K562 (cell line): ENCODE data around the gene AAK1. TPM values are rescaled to one million over a fixed set of nuclear protein-coding genes. Genes with fewer than 3 reads are reported as not detected.

Source experiments
- JUN ChIP-seq, 2 experiments: sonication (generic) in 1 of 2; formaldehyde crosslinking in 1 of 2; IDR thresholded peaks; 2 replicates each; pipeline versions ENCODE4 v1.6.1 to v1.8.0; 2012 to 2022; ENCODE audit warnings: borderline replicate concordance in 2 of 2, mild to moderate bottlenecking in 2 of 2, improper control_type of control experiment in 1 of 2, low read depth in 1 of 2, low read length in 1 of 2, missing genetic modification reagents in 1 of 2
- SP1 ChIP-seq: sonication (generic); formaldehyde crosslinking; IDR thresholded peaks from 2 replicates; pipeline ENCODE4 v1.8.1; 2022; ENCODE audit warnings: mild to moderate bottlenecking, missing genetic modification reagents
- ZNF146 ChIP-seq: IDR thresholded peaks from one replicate; pipeline ENCODE4 v1.6.1; 2018; ENCODE audit warnings: missing compliant biosample characterization; ENCODE audit not compliant: unreplicated experiment
- ZNF436 ChIP-seq: fragments of 250-450, 450-650 bp; sonication (Bioruptor Pico); formaldehyde crosslinking; IDR thresholded peaks from 2 replicates; pipeline ENCODE4 v1.7.0; 2020; ENCODE audit warnings: mild to moderate bottlenecking
- ZNF589 ChIP-seq: fragments of 200-800 bp; sonication (Bioruptor generic); IDR thresholded peaks from 2 replicates; pipeline ENCODE4 v1.6.1; 2016; ENCODE audit warnings: low read depth, missing genetic modification characterization, missing compliant biosample characterization
- ZNF740 ChIP-seq, 3 experiments: fragments of 200-800 bp in 1 of 3; sonication (Bioruptor generic) in 1 of 3; sonication (generic) in 1 of 3; formaldehyde crosslinking in 1 of 3; IDR thresholded peaks; 2 replicates each; pipeline versions ENCODE4 v1.6.1 to v1.8.0; 2016 to 2022; ENCODE audit warnings: mild to moderate bottlenecking in 2 of 3, missing compliant biosample characterization in 2 of 3, missing genetic modification characterization in 2 of 3, missing genetic modification reagents in 1 of 3
- ZNF766 ChIP-seq: fragments of 200-800 bp; sonication (Bioruptor generic); conservative IDR thresholded peaks from 2 replicates; pipeline ENCODE4 v1.6.1; 2016; ENCODE audit warnings: missing genetic modification characterization, missing compliant biosample characterization
- ZNF79 ChIP-seq: fragments of 250-450 bp; sonication (Bioruptor Pico); IDR thresholded peaks from 2 replicates; pipeline ENCODE4 v1.4.0; 2020; ENCODE audit warnings: low read depth, mild to moderate bottlenecking, moderate library complexity
- polyA plus RNA-seq, 8 experiments: library from polyadenylated mRNA; depleted of rRNA in 4 of 8; stranded (reverse) in 5 of 8; unstranded in 3 of 8; fragments of >200 nt; fragmentation: Nextera tagmentation in 2 of 8; fragmentation: Illumina TruSeq in 1 of 8; extraction: Ambion mirVana in 2 of 8; extraction: Trizol in 1 of 8; gene quantifications; 2 replicates each; pipeline versions ENCODE4 v1.2.1 to v1.2.3, GENCODE V29; 2011 to 2014; ENCODE audit warnings: inconsistent platforms in 1 of 8, missing spikeins in 1 of 8
- total RNA-seq, 7 experiments: library from RNA; depleted of rRNA in 6 of 7; stranded (reverse); fragments of >200 nt in 6 of 7; fragmentation: Illumina TruSeq in 2 of 7; extraction: Trizol in 2 of 7; gene quantifications; 2 replicates each; pipeline versions ENCODE4 v1.2.1 to v1.2.3, GENCODE V29; 2011 to 2021; ENCODE audit warnings: low replicate concordance in 1 of 7
- TF ChIP-seq, protein P1 (sequence below): fragments of 450-650 bp; IDR thresholded peaks from 2 replicates; pipeline ENCODE4 v1.6.1; 2016; ENCODE audit warnings: low read depth
- TF ChIP-seq, protein P2 (sequence below): fragments of 450-650 bp; formaldehyde crosslinking; conservative IDR thresholded peaks from 2 replicates; pipeline ENCODE4 v1.4.0; 2022; ENCODE audit warnings: mild to moderate bottlenecking, missing genetic modification characterization
- TF ChIP-seq, protein P3 (sequence below): fragments of 450-650 bp; conservative IDR thresholded peaks from 2 replicates; pipeline ENCODE4 v1.6.1; 2016; ENCODE audit warnings: missing genetic modification characterization, low read depth, mild to moderate bottlenecking, missing compliant biosample characterization, moderate library complexity
- TF ChIP-seq, protein P4 (sequence below): fragments of 200-800 bp; sonication (Bioruptor generic); IDR thresholded peaks from 2 replicates; pipeline ENCODE4 v1.6.1; 2017; ENCODE audit warnings: missing genetic modification characterization, missing compliant biosample characterization

The AAK1 gene
- total and polyA plus RNA-seq, 9 of the 15 experiments (the other 6 are each of a cell fraction or from before 2014, with no cell fraction given): 0.89 to 17.1 (median 6.0) TPM

DNA sequence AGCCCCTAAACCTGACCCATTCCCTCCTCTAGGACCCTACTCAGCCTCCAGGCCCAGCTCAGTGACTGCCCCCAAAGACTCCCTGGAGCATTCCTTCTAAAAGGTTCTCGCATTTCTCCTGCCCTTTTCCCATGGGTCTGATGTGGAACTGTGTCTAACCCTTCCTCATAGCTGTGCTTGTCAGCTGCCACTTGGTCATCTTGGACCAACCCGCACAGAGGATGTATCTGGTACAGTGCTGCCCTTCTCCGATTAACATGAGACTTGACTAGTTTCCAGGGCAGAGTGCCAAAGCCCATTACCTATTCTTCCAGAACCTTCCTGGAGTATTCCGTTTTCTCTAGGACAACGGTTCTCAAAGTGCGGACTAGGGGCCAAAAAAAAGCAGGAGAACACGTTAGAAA is 205.8 kb downstream of the AAK1 start (continued):
- TF ChIP-seq, protein P1, sequence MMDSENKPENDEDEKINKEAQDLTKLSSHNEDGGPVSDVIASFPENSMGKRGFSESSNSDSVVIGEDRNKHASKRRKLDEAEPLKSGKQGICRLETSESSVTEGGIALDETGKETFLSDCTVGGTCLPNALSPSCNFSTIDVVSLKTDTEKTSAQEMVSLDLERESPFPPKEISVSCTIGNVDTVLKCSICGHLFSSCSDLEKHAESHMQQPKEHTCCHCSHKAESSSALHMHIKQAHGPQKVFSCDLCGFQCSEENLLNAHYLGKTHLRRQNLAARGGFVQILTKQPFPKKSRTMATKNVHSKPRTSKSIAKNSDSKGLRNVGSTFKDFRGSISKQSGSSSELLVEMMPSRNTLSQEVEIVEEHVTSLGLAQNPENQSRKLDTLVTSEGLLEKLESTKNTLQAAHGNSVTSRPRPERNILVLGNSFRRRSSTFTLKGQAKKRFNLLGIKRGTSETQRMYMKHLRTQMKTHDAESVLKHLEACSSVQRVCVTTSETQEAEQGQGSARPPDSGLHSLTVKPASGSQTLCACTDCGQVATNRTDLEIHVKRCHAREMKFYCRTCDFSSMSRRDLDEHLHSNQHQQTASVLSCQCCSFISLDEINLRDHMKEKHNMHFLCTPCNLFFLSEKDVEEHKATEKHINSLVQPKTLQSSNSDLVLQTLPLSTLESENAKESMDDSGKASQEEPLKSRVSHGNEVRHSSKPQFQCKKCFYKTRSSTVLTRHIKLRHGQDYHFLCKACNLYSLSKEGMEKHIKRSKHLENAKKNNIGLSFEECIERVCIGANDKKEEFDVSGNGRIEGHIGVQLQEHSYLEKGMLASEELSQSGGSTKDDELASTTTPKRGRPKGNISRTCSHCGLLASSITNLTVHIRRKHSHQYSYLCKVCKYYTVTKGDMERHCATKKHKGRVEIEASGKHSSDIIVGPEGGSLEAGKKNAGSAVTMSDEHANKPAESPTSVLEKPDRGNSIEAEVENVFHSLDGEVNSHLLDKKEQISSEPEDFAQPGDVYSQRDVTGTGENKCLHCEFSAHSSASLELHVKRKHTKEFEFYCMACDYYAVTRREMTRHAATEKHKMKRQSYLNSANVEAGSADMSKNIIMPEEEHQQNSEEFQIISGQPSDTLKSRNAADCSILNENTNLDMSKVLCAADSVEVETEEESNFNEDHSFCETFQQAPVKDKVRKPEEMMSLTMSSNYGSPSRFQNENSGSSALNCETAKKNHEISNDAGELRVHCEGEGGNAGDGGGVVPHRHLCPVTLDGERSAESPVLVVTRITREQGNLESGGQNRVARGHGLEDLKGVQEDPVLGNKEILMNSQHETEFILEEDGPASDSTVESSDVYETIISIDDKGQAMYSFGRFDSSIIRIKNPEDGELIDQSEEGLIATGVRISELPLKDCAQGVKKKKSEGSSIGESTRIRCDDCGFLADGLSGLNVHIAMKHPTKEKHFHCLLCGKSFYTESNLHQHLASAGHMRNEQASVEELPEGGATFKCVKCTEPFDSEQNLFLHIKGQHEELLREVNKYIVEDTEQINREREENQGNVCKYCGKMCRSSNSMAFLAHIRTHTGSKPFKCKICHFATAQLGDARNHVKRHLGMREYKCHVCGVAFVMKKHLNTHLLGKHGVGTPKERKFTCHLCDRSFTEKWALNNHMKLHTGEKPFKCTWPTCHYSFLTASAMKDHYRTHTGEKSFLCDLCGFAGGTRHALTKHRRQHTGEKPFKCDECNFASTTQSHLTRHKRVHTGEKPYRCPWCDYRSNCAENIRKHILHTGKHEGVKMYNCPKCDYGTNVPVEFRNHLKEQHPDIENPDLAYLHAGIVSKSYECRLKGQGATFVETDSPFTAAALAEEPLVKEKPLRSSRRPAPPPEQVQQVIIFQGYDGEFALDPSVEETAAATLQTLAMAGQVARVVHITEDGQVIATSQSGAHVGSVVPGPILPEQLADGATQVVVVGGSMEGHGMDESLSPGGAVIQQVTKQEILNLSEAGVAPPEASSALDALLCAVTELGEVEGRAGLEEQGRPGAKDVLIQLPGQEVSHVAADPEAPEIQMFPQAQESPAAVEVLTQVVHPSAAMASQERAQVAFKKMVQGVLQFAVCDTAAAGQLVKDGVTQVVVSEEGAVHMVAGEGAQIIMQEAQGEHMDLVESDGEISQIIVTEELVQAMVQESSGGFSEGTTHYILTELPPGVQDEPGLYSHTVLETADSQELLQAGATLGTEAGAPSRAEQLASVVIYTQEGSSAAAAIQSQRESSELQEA: 0 out of 2 replicates have a peak, but pooled peaks have one; percentile 2
- TF ChIP-seq ZNF766 (CRISPR knock-in tag): 0 out of 2 replicates have a peak, but pooled peaks have one; percentile 6
- no peak for TF ChIP-seq JUN (IDR thresholded peaks at IDR 0.05; ENCODE audit: borderline replicate concordance, low read depth, low read length)
- TF ChIP-seq JUN (CRISPR knock-in tag; IDR thresholded peaks at IDR 0.05; ENCODE audit: borderline replicate concordance): no peak
- TF ChIP-seq, protein P2, sequence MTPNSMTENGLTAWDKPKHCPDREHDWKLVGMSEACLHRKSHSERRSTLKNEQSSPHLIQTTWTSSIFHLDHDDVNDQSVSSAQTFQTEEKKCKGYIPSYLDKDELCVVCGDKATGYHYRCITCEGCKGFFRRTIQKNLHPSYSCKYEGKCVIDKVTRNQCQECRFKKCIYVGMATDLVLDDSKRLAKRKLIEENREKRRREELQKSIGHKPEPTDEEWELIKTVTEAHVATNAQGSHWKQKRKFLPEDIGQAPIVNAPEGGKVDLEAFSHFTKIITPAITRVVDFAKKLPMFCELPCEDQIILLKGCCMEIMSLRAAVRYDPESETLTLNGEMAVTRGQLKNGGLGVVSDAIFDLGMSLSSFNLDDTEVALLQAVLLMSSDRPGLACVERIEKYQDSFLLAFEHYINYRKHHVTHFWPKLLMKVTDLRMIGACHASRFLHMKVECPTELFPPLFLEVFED (CRISPR knock-in tag): 0 out of 2 replicates have a peak, but pooled peaks have one; percentile 8
- TF ChIP-seq ZNF146: no peak
- peak; percentile 15; the same call in 1 of the 2 replicates for TF ChIP-seq SP1 (CRISPR knock-in tag)
- 0 out of 2 replicates have a peak, but pooled peaks have one; percentile 2 for TF ChIP-seq ZNF589 (CRISPR knock-in tag)
- 0 out of 2 replicates have a peak, but pooled peaks have one; percentile 2 for TF ChIP-seq ZNF436 (CRISPR knock-in tag)
- TF ChIP-seq ZNF740 (CRISPR knock-in tag; IDR thresholded peaks at IDR 0.05): no peak
- TF ChIP-seq ZNF740 (tag; IDR thresholded peaks at IDR 0.05): 0 out of 4 replicates have a peak, but pooled peaks of 1 of the 2 experiments have one; percentile 17
- TF ChIP-seq, protein P3, sequence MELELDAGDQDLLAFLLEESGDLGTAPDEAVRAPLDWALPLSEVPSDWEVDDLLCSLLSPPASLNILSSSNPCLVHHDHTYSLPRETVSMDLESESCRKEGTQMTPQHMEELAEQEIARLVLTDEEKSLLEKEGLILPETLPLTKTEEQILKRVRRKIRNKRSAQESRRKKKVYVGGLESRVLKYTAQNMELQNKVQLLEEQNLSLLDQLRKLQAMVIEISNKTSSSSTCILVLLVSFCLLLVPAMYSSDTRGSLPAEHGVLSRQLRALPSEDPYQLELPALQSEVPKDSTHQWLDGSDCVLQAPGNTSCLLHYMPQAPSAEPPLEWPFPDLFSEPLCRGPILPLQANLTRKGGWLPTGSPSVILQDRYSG: peak; percentile 70; the same call in 1 of the 2 replicates
- TF ChIP-seq, protein P4, sequence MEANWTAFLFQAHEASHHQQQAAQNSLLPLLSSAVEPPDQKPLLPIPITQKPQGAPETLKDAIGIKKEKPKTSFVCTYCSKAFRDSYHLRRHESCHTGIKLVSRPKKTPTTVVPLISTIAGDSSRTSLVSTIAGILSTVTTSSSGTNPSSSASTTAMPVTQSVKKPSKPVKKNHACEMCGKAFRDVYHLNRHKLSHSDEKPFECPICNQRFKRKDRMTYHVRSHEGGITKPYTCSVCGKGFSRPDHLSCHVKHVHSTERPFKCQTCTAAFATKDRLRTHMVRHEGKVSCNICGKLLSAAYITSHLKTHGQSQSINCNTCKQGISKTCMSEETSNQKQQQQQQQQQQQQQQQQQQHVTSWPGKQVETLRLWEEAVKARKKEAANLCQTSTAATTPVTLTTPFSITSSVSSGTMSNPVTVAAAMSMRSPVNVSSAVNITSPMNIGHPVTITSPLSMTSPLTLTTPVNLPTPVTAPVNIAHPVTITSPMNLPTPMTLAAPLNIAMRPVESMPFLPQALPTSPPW: 0 out of 2 replicates have a peak, but pooled peaks have one; percentile 12
- no peak for TF ChIP-seq ZNF79 (CRISPR knock-in tag)
